ENCODE data around the gene USF2. TPM values are rescaled to one million over a fixed set of nuclear protein-coding genes. Genes with fewer than 3 reads are reported as not detected.

USF2 gene
- total RNA-seq, 1 experiment from 2014 or later, result 123 TPM

- peaks cover 12% of the 10 kb centered on the region for H3K27me3 Mint-ChIP-seq (ENCODE audit: low read depth)
- peaks cover 19 to 32% of the 10 kb centered on the region in 2 experiments for H3K4me1 Mint-ChIP-seq
- Histone ChIP-seq H3K4ac (ENCODE audit: low read depth, low read length) (no peak overlapping the region), H2AFZ (ENCODE audit: low read length) (no peak overlapping the region), H4K8ac (replicated peaks; ENCODE audit: insufficient read length, low read depth, low read length) (no peak overlapping the region), H3T11ph (ENCODE audit: low read length) (no peak overlapping the region), H3K23ac (ENCODE audit: insufficient read length, low read depth, low read length) (no peak overlapping the region), H3K4me1 (ENCODE audit: insufficient read depth, low read length) (no peaks in the 10 kb centered on the region; the same call in 1 of the 2 replicates), H2BK120ac (ENCODE audit: low read depth, low read length, poor library complexity, severe bottlenecking) (no peak overlapping the region), H4K91ac (ENCODE audit: insufficient read length, low read depth, low read length) (no peak overlapping the region), H3K79me2 (ENCODE audit: insufficient read depth, low read length) (no peaks in the 10 kb centered on the region), H3K4me2 (ENCODE audit: insufficient read depth, insufficient read length, low read length) (no peak overlapping the region), H3K79me1 (ENCODE audit: insufficient read depth, low read depth, low read length, poor library complexity, severe bottlenecking) (no peaks in the 10 kb centered on the region), H3K14ac (ENCODE audit: insufficient read depth, low read length) (no peak overlapping the region), H4K5ac (ENCODE audit: insufficient read length, low read depth, low read length) (no peak overlapping the region), H3K9me3 (ENCODE audit: control insufficient read depth, low read depth, low read length) (no peaks in the 10 kb centered on the region), H3K9ac (ENCODE audit: extremely low read depth, insufficient read length, low read length) (no peak overlapping the region), H2BK15ac (ENCODE audit: low read depth, low read length) (no peak overlapping the region), H3K56ac (ENCODE audit: insufficient read length, low read depth, low read length) (no peak overlapping the region), H3K27ac (ENCODE audit: insufficient read length, low read depth, low read length) (no peak overlapping the region), H4K20me1 (ENCODE audit: control insufficient read depth, insufficient read depth, insufficient read length) (no peaks in the 10 kb centered on the region), H3K27me3 (ENCODE audit: insufficient read depth, low read length) (no peaks in the 10 kb centered on the region), H3K18ac (ENCODE audit: insufficient read length, low read depth, low read length) (no peak overlapping the region), H2BK12ac (ENCODE audit: insufficient read length, low read depth, low read length) (no peak overlapping the region), H2AK5ac (ENCODE audit: insufficient read length, low read length) (no peak overlapping the region), H2BK20ac (ENCODE audit: low read depth, low read length, poor library complexity, severe bottlenecking) (no peak overlapping the region), H2BK5ac (ENCODE audit: insufficient read length, low read length) (no peak overlapping the region), H3K23me2 (ENCODE audit: insufficient read length, low read depth, low read length, poor library complexity, severe bottlenecking) (peaks cover 6% of the 10 kb centered on the region)
- H3K27ac Mint-ChIP-seq, result no peak overlapping the region
- WGBS (ENCODE audit: extremely low coverage, insufficient read length, low lambda C conversion rate), result no CpG with 5 or more reads among the region's 2 CpGs
- H3K4me3 Mint-ChIP-seq, result no peak overlapping the region
- no peak for TF ChIP-seq CTCF (conservative IDR thresholded peaks at IDR 0.05)
- no peaks in the 10 kb centered on the region for H3K9me3 Mint-ChIP-seq
- DNase-seq, result no peak
- no peaks in the 10 kb centered on the region for H3K36me3 Mint-ChIP-seq (ENCODE audit: insufficient read depth in 1 of 3, low read depth in 3 of 3)
These were observed 19.6 kb downstream of the USF2 start for GRCh38 chr19:35288331-35288730.
